GM21526 (cell line): ENCODE data around the gene CABP2.
"Not testable (repeated sequence)": the region's sequence is repeated elsewhere in the genome, so short reads cannot be mapped to it uniquely, and the experiment has no call there.

Experiments used
- ATAC-seq: cut with Tn5 transposase; IDR thresholded peaks from one replicate; pipeline ENCODE4 v1.9.1; 2021; ENCODE audit warnings: moderate library complexity; ENCODE audit not compliant: unreplicated experiment, low FRiP score

Gene CABP2

DNA sequence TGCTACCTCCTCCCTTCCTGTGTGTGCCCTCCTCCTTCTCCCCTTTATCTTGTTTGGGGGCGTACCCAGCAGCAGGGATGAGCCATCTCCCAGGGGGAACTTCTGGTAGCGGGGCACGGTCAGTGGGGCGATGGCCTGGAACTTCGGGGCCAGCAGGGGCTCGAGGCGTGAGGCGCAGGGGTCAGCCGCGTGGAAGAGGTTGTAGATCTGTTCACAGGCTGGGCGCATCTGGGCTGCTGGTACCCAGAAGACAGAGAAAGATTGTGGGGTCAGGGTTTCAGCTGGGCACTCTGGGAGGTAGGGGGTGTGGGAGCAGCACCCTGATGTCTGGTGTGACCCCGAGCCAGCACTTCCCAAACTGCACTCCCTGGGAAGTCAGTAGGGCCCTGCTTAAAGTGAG, 27.1 kb downstream of the CABP2 start:
- ATAC-seq, result no peak

DNA sequence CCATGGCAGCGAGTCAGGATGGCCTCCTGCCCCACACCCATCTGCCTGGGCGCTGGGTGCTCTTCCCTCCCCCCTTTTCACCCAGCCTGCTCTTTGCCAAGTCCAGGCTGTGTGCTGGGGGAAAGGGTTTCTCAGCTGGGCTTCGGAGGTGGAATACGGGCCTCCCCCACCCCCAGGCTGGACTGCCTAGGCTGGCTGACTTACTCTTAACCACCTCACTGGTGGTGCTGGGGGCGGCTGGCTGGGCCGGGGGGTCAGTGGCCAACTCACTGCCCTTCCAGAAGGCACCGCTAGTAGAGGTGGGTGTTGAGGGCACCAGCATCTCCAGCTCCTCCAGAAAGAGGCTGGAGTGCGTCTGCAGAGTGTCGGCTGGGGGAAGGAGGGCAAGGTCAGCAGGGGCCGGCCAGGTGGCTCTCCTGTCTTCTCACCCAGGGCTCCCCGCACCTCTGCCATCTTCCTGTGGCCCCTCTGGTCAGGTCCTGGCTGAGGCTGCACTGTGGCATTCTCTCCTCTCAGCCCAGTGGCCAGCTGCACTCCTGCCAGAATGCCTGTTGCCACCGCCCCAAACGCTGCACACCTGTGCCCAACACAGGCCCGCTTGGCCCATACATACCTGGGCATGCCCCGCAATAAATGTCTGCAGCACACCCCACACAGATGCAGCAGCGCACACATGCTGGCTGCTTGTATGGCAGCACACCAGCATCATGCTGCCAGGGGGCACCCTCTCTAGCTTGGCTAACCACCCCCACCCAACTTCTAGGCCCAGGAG, 27.8 kb downstream of the CABP2 start:
- ATAC-seq, result no peak

DNA sequence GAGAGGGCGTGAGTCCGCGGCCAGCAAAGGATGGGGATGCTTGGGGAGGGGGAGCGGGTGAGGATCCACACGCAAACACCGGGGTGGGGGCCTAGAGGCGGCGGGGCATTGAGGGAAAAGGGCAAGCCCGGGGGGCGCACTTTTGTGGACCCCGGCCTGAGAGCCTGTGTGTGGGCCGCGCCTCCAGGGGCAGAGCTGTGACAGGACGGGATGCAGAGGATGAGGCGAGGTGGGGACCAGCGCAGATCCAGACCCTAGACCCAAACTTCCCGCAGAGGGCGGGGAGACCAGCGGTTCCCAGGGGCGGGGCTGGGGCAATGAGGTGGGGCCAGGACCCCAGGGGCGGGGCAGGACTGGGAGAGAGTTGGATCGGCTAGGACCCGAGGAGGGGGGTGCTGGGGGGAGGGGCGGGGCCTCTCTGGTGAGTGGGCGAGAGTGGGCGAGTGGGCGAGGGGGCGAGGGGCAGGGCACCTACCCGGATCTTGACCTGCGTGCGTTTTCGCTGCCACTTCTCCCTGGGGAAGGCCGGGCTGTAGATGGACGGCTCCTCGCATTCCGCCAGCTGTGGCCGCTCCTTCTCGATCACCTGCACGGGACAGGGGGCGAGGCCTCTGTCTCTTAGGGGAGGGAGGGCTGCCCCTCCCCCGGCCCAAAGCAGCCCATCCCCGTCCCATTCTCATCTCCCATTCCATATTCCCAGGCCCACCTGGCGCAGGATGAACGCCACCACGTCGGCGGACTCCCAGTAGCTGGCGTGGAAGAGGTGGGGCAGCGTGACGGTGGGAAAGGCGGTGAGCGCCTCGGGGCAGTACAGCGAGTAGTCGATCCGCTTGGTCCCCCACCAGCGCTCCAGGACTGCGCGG, 28.6 kb downstream of the CABP2 start:
- ATAC-seq, result no peak

GRCh38 chr11:67493548-67494370, 29.5 kb downstream of the CABP2 start:
- ATAC-seq, result no peak

DNA sequence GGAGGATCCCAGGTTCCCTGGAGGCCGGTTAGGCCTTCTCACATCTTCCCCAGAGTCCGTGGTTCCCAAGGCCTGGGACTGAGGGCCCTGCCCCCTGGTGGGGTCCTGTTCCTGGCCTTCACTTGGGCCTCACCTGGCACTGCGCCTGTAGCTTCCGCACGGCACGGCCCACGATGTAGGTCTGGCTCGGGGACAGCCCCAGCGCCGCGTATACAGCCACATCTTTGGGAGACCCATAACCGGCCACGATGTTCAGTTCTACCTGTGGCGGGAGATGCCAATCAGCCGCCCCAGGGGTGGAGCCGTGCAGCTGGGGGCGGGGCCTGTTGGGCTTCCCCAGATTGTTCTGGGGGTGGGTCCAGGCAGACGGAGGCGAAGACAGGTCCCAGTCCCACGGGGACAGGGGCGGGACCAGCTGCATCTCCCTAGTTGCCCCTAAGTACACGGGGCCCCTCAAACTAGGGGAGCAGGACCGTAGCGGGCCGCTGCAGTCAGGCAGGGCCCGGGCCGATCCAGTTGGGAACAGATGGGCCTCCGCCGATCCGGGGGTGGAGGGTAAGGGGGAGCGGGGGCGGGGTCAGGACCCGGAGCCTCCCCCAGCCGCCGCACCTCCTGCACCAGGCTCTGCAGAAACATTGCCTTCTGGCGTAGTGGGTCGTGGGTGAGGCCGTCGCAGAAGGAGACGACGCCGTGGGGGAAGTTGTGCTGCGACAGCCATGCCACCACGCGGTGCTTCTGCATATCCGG, 30.3 kb downstream of the CABP2 start:
- ATAC-seq, result no peak

GRCh38 chr11:67492069-67492727, 31.0 kb downstream of the CABP2 start:
- ATAC-seq, result no peak

DNA sequence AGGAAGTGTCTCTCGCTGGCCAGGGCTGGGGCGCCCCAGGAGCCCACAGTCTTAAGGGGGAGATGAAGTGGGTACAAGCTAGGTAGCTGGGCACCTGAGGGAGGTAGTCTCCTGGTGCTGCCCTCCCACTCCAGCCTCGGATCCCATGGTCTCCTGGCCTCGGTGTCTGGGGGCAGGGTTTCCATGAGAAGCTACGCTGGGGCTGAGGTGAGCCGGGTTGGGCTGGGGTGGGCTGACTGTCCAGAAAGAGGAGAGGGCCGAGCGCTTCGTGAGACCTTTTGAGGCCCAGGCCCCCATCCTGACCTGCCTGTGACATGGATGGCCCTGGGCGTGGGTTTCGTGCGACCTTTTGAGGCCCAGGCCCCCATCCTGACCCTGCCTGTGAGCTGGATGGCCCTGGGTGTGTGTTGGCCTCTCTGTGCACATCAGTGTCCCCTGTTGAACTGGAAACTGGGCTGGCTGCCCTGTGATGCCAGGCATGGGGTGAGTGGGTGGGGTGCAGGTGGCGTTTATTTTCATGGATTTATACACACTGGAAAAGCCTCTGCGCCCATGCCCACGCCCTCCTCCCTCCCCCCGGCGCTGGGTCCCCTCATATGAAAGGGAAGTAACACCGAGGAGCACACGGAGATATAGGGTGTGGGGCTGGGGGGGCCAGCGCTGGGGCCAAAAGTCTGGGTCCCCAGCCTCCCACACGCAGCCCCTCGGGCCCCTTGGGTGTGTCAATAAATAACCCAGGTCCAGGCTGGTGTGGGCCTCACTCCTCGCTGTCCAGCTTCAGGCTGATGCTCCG, 31.8 kb downstream of the CABP2 start:
- no peak for ATAC-seq

DNA sequence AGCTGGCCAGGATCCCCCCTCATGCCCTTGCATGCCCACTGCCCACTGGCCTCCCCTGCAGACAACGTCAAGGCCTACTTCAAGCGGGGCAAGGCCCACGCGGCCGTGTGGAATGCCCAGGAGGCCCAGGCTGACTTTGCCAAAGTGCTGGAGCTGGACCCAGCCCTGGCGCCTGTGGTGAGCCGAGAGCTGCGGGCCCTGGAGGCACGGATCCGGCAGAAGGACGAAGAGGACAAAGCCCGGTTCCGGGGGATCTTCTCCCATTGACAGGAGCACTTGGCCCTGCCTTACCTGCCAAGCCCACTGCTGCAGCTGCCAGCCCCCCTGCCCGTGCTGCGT, 32.5 kb downstream of the CABP2 start:
- ATAC-seq, result no peak

DNA sequence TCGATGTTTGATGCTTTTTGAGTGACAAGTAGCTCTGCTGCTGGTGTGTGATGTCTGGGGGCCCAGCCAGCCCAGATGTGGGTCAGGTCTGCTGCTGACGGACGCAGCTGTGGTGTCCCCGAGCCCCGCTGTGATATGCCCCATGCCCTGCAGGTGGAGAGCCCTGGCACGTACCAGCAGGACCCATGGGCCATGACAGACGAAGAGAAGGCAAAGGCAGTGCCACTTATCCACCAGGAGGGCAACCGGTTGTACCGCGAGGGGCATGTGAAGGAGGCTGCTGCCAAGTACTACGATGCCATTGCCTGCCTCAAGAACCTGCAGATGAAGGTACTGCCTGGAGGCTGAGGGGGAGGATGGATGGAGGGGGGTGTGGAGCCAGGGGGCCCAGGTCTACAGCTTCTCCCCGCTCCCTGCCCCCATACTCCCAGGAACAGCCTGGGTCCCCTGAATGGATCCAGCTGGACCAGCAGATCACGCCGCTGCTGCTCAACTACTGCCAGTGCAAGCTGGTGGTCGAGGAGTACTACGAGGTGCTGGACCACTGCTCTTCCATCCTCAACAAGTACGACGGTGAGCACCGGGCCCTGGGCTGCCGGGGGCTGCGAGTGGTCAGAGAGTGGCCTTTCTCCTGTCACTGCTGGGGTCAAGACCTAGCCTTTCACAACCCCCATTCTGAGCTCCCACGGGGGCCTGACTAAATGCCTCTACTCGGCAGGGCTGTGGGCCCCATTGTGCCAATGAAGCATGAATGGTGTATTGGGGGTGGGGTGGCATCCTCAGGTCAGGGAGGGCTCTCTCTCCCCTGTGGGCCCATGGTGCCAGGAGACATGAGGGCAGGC, 33.1 kb downstream of the CABP2 start:
- ATAC-seq, result no peak

GRCh38 chr11:67489203-67489884, 33.9 kb downstream of the CABP2 start:
- ATAC-seq, result no peak

GRCh38 chr11:67486481-67487195, 36.6 kb downstream of the CABP2 start:
- no peak for ATAC-seq

DNA sequence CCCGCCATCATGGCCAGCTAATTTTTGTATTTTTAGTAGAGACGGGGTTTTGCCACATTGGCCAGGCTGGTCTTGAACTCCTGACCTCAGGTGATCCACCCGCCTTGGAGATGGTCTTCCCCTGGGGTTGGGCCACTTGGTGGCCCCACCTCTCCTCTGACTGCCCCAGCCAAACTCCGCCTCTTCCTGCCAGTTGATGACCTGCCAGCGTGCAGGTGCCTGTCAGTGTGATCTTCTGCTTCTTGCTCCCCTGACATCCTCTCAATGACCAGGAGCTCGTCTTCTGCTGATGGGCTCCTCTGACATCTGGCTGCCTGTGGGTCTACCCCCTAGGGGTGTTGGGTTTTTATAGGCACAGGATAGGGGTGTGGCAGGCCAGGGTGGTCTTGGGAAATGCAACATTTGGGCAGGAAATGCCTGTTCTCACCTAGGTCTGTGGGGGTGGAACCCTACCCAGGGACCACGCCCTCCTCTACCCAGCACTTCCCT, 37.3 kb downstream of the CABP2 start:
- ATAC-seq, result not testable (repeated sequence)

GRCh38 chr11:67484847-67485311, 38.4 kb downstream of the CABP2 start:
- no peak for ATAC-seq

DNA sequence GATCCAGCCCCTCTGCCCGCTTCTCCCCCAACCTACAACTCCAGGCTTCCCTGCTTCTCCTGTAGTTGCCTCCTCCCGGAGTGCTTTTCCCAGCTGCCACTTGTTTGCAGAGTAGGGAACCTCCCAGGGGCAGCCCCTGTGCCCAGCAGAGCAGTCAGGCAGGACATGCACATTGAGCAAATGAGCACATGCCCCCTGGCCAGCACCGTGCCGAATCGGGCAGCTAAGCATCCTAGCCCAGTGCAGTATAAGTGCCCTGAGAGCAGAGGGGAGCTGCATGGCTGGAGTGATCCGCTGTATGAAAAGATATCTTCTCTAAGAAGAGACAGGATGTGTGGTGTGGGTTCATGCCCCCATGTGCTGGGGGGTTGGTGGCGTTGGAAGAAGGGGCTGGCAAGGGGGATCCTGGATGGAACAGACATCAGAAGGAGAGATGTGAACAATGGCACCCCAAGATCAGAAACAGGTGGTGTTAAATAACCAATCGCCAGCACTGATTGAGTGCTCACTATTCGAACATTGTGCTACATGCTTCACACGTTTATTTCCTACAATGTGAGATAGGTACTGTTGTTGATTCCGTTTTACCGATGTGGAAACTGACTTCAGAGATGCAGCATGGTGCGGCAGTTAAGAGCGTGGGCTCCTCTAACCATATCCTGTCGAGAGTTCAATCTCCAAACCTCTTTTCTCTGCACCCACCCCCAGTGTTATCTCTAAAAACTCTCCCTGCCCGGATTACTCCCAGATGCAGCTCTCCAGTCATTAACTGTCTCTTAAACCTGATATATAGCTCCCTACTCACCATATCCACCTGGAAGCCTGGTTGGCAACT, 39.2 kb downstream of the CABP2 start:
- ATAC-seq, result no peak

GRCh38 chr11:67482827-67483798, 40.1 kb downstream of the CABP2 start, which contains the start of gene AIP:
AIP (plus strand) TSS chr11:67483026; CDS start chr11:67483159, 133 bp downstream.
- peak; percentile 59 for ATAC-seq
